Endodermal cell (in vitro differentiated cells): ENCODE results near the gene PAIP2. TPM values are rescaled to one million over a fixed set of nuclear protein-coding genes. Genes with fewer than 3 reads are reported as not detected.

Experiments
- DNase-seq: peaks from one replicate; pipeline ENCODE4 v3.0.0-alpha.2; 2017
- H3K27ac ChIP-seq: 2 replicates; pipeline ENCODE4 v1.5.1; 2013; ENCODE audit warnings: mild to moderate bottlenecking, low read depth, low read length, moderate library complexity
- H3K27me3 ChIP-seq: 2 replicates; pipeline ENCODE4 v1.6.1; 2013; ENCODE audit warnings: mild to moderate bottlenecking, low read length, moderate library complexity; ENCODE audit not compliant: insufficient read depth, control insufficient read depth, poor library complexity, severe bottlenecking
- H3K36me3 ChIP-seq: 2 replicates; pipeline ENCODE4 v1.7.0; 2013; ENCODE audit warnings: mild to moderate bottlenecking, low read length, moderate library complexity; ENCODE audit not compliant: control insufficient read depth, insufficient read depth
- H3K4me1 ChIP-seq: one replicate; pipeline ENCODE4 v1.7.0; 2013; ENCODE audit warnings: low read length; ENCODE audit not compliant: control insufficient read depth, insufficient read depth
- H3K4me3 ChIP-seq: 2 replicates; pipeline ENCODE4 v1.5.1; 2013; ENCODE audit warnings: mild to moderate bottlenecking, low read length, moderate library complexity
- H3K9ac ChIP-seq: 2 replicates; pipeline ENCODE4 v1.6.1; 2013; ENCODE audit warnings: mild to moderate bottlenecking, low read length, moderate library complexity; ENCODE audit not compliant: poor library complexity, severe bottlenecking; ENCODE audit errors: extremely low read depth
- H3K9me3 ChIP-seq: 2 replicates; pipeline ENCODE4 v1.6.1; 2013; ENCODE audit warnings: mild to moderate bottlenecking, low read length, moderate library complexity; ENCODE audit not compliant: control insufficient read depth
- H3K27ac Mint-ChIP-seq: 2 replicates; pipeline ENCODE4 v1.8.0; 2020; ENCODE audit warnings: mixed read lengths
- H3K27me3 Mint-ChIP-seq: 2 replicates; pipeline ENCODE4 v1.8.0; 2021; ENCODE audit warnings: mild to moderate bottlenecking, mixed read lengths; ENCODE audit not compliant: insufficient read depth
- H3K36me3 Mint-ChIP-seq: 2 replicates; pipeline ENCODE4 v1.8.0; 2020; ENCODE audit warnings: low read depth, mixed read lengths
- H3K4me1 Mint-ChIP-seq: 2 replicates; pipeline ENCODE4 v1.8.0; 2020; ENCODE audit warnings: mixed read lengths
- H3K4me3 Mint-ChIP-seq: 2 replicates; pipeline ENCODE4 v1.8.0; 2020; ENCODE audit warnings: mild to moderate bottlenecking, moderate library complexity, mixed read lengths
- H3K9me3 Mint-ChIP-seq: 2 replicates; pipeline ENCODE4 v1.8.0; 2020; ENCODE audit warnings: mild to moderate bottlenecking, mixed read lengths
- WGBS, 2 experiments: methylation state at CpG; one replicate each; pipeline versions ENCODE4 v1.1.5 to v1.1.7; 2013; ENCODE audit warnings: missing lambda C conversion rate in 2 of 2, mixed read lengths in 1 of 2; ENCODE audit not compliant: insufficient coverage in 1 of 2, insufficient read length in 1 of 2; 5-methylcytosine and 5-hydroxymethylcytosine counted together
- total RNA-seq, 2 donors: library from RNA; stranded (reverse); fragmentation: NEBNext Ultra II Directional in 1 of 2; extraction: Animal tissue kit (Norgen Biotek cat#: 25700) in 1 of 2; gene quantifications; 2 replicates in 1 of 2; 3 replicates in 1 of 2; pipeline ENCODE4 v1.2.1, GENCODE V29; 2021
- TF ChIP-seq, protein P1 (sequence below): fragments of 200-600 bp; sonication (generic); conservative IDR thresholded peaks from 2 replicates; pipeline ENCODE4 v1.5.0; 2021; ENCODE audit warnings: antibody characterized with exemption, mild to moderate bottlenecking

Gene PAIP2
- total RNA-seq, 2 donors from 2014 or later: 128 to 142 TPM

DNA sequence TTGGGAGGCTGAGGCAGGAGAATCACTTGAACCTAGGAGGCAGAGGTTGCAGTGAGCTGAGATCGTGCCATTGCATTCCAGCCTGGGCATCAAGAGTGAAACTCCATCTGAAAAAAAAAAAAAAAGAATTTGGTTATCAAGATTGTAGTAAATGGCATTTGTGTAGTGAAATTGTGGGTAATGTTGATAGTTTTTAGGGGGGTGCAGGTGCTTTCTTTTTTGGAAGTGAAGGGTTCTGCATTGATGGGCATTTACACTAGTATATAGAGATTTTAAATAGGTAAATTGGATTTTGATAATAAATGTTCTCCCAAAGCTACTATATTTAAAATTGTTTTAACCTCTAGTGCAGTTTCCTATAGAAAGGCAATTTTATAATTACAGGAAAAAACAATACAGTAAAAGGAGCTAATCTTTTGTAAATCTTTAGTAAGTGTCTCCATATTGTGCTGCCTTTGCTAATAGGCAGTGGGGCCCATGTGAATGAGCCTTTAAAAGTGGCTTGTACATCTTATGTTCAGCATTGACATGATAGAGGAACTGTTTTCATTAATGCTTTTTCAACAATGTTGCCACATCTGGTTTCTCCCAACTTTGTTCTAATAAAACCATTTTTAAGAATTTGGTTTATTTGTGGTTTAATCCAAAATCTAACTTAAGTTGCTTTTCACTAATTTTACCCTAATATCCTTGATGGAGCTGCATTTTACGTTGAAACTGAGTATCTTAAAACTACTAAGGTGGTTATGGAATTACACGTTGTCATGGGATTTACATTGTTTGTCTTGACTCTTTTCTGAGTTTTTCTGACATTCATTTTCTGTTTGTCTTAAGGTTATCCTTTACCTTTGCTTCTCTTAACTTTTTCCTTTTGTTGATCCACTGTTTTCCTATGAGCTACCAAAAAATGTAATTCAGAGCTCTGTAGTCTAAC, 37.0 kb upstream of the PAIP2 start:
- Histone ChIP-seq H3K36me3 (peaks cover 34% of the 10 kb centered on the region), H3K9ac (no peak overlapping the region), H3K27me3 (no peaks in the 10 kb centered on the region), H3K4me1 (peaks cover 3% of the 10 kb centered on the region), H3K9me3 (no peaks in the 10 kb centered on the region), H3K27ac (no peak overlapping the region), H3K4me3 (no peak overlapping the region)
- no peak overlapping the region for H3K27ac Mint-ChIP-seq
- 78 to 87% methylated on average over 2 to 3 of the region's 3 CpGs for WGBS, 2 experiments
- H3K4me1 Mint-ChIP-seq: peaks cover 49% of the 10 kb centered on the region
- no peak for DNase-seq
- H3K36me3 Mint-ChIP-seq: peaks cover 11% of the 10 kb centered on the region
- H3K4me3 Mint-ChIP-seq: no peak overlapping the region
- H3K27me3 Mint-ChIP-seq: no peaks in the 10 kb centered on the region
- TF ChIP-seq, protein P1, sequence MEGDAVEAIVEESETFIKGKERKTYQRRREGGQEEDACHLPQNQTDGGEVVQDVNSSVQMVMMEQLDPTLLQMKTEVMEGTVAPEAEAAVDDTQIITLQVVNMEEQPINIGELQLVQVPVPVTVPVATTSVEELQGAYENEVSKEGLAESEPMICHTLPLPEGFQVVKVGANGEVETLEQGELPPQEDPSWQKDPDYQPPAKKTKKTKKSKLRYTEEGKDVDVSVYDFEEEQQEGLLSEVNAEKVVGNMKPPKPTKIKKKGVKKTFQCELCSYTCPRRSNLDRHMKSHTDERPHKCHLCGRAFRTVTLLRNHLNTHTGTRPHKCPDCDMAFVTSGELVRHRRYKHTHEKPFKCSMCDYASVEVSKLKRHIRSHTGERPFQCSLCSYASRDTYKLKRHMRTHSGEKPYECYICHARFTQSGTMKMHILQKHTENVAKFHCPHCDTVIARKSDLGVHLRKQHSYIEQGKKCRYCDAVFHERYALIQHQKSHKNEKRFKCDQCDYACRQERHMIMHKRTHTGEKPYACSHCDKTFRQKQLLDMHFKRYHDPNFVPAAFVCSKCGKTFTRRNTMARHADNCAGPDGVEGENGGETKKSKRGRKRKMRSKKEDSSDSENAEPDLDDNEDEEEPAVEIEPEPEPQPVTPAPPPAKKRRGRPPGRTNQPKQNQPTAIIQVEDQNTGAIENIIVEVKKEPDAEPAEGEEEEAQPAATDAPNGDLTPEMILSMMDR: no peak
- no peaks in the 10 kb centered on the region for H3K9me3 Mint-ChIP-seq

DNA sequence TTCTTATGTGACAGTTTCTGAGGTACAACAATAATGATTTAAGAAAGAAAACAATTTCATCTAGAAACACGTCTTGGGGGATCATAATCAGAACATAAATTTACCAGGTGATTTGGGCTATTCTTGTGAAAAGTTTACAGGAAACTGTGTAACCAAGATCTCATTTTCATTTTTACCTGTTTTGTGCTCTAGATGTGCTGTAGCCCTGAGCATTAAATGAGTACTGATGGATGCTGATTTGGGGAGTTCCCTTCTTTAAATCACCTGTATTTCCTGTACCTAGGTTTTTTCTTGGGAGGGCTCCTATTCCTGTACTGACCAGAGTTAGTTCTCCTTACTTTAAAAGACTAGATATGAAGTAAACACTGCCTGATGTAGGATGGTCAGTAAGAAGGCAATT, 35.5 kb upstream of the PAIP2 start:
- H3K4me1 Mint-ChIP-seq: peaks cover 58% of the 10 kb centered on the region
- H3K9ac ChIP-seq: no peak overlapping the region
- H3K36me3 Mint-ChIP-seq: peaks cover 10% of the 10 kb centered on the region
- H3K4me3 ChIP-seq: no peak overlapping the region
- H3K27me3 Mint-ChIP-seq: no peaks in the 10 kb centered on the region
- H3K4me1 ChIP-seq: peaks cover 3% of the 10 kb centered on the region
- no peaks in the 10 kb centered on the region for H3K27me3 ChIP-seq
- H3K4me3 Mint-ChIP-seq: no peak overlapping the region
- DNase-seq: no peak
- H3K9me3 Mint-ChIP-seq: no peaks in the 10 kb centered on the region
- 100% methylated on average over 1 of the region's 1 CpG for WGBS, 2 experiments
- no peak overlapping the region for H3K27ac ChIP-seq
- TF ChIP-seq, protein P1: no peak
- H3K9me3 ChIP-seq: no peaks in the 10 kb centered on the region
- no peak overlapping the region for H3K27ac Mint-ChIP-seq
- peaks cover 44% of the 10 kb centered on the region for H3K36me3 ChIP-seq

DNA sequence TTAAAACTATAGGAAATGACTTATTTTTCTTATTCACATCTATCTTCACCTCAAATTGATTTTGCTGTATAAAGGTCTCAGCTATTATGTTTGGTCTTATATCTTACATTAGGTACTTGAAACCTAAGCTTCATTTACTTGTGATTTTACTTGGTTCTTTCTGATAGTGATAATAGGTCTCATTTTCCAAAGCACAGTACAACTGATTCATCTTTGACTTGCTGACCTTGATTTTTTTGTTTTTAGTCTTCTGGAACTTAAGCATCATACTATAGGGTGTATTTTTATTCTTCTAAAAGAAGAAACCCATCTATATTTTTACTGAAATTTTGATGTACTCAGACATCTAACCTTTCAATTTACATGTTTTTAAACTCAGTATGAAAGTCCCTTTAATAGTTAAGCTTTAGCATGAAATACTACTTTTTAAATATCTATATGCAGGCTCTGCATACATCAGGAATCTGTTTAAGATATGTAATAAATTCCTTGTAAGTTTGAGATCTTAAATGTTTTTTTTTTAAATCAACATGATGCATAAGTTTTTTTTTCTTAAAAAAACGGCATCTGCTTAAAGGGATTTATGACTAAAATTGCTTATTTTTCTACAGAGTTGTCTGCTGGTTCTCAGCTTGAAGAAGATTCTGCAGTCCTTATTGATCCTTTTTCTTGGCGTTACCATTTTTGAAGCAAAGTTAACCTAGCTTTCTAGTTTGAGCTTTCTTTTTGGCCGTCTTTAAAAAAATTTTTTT, 34.9 kb upstream of the PAIP2 start:
- 92 to 100% methylated on average over 1 to 3 of the region's 3 CpGs for WGBS, 2 experiments
- H3K27me3 ChIP-seq: no peaks in the 10 kb centered on the region
- H3K27ac ChIP-seq: no peak overlapping the region
- no peak overlapping the region for H3K9ac ChIP-seq
- peaks cover 3% of the 10 kb centered on the region for H3K4me1 ChIP-seq
- H3K4me3 ChIP-seq: no peak overlapping the region
- TF ChIP-seq, protein P1: no peak
- no peak for DNase-seq
- H3K36me3 Mint-ChIP-seq: peaks cover 10% of the 10 kb centered on the region
- peaks cover 41% of the 10 kb centered on the region for H3K36me3 ChIP-seq
- no peaks in the 10 kb centered on the region for H3K27me3 Mint-ChIP-seq
- peaks cover 56% of the 10 kb centered on the region for H3K4me1 Mint-ChIP-seq
- no peaks in the 10 kb centered on the region for H3K9me3 ChIP-seq
- H3K9me3 Mint-ChIP-seq: no peaks in the 10 kb centered on the region
- H3K27ac Mint-ChIP-seq: no peak overlapping the region
- no peak overlapping the region for H3K4me3 Mint-ChIP-seq
